Globus pallidus (tissue), 1 donor: ENCODE results near the gene E2F4.
A peak's percentile ranks its signal among the peaks of the same experiment; 100 is the strongest.

Experiments used
- DNase-seq: peaks from one replicate; pipeline ENCODE4 v3.0.0-alpha.2; 2015; ENCODE audit warnings: low spot score

Gene E2F4

GRCh38 chr16:67235816-67236562 lies 44.0 kb downstream of the E2F4 start:
- DNase-seq, result no peak

GRCh38 chr16:67236563-67237395 lies 44.8 kb downstream of the E2F4 start:
- DNase-seq, result no peak

- DNase-seq, result no peak
Observed at GRCh38 chr16:67237396-67238277, 45.7 kb downstream of the E2F4 start.

- no peak for DNase-seq
Observed at GRCh38 chr16:67238278-67238575, 46.3 kb downstream of the E2F4 start.

GRCh38 chr16:67238806-67239470 lies 47.0 kb downstream of the E2F4 start:
- no peak for DNase-seq

- no peak for DNase-seq
Observed at GRCh38 chr16:67240506-67240905, 48.6 kb downstream of the E2F4 start.

GRCh38 chr16:67241008-67241900 lies 49.3 kb downstream of the E2F4 start:
- DNase-seq, result no peak

- no peak for DNase-seq
Observed at GRCh38 chr16:67242138-67242730, 50.3 kb downstream of the E2F4 start.

GRCh38 chr16:67243481-67243880 lies 51.5 kb downstream of the E2F4 start:
- DNase-seq, result no peak

GRCh38 chr16:67244387-67245185 lies 52.6 kb downstream of the E2F4 start:
- DNase-seq, result peak; percentile 68

- no peak for DNase-seq
Observed at GRCh38 chr16:67245186-67245585, 53.2 kb downstream of the E2F4 start.

- DNase-seq, result no peak
Observed at GRCh38 chr16:67245674-67246080, 53.7 kb downstream of the E2F4 start.

GRCh38 chr16:67246081-67246755 lies 54.3 kb downstream of the E2F4 start:
- peak; percentile 47 for DNase-seq

- no peak for DNase-seq
Observed at GRCh38 chr16:67246756-67247191, 54.8 kb downstream of the E2F4 start.

- DNase-seq, result peak; percentile 84
Observed at GRCh38 chr16:67247192-67248072, 55.5 kb downstream of the E2F4 start, which contains the start of gene FHOD1. TSS of gene FHOD1 (minus strand) at chr16:67247481. CDS start at chr16:67247410, 71 bp downstream.

GRCh38 chr16:67248073-67248400 lies 56.1 kb downstream of the E2F4 start:
- DNase-seq, result no peak
